GM12874 (cell line): ENCODE measurements around the gene KCNH2.

Experiments used
- TF ChIP-seq, protein P1 (sequence below): IDR thresholded peaks from 2 replicates; pipeline ENCODE4 v1.5.1; 2011; ENCODE audit warnings: low read depth, mild to moderate bottlenecking, control low read depth, low read length, moderate library complexity; ENCODE audit not compliant: insufficient read depth

KCNH2 gene

DNA sequence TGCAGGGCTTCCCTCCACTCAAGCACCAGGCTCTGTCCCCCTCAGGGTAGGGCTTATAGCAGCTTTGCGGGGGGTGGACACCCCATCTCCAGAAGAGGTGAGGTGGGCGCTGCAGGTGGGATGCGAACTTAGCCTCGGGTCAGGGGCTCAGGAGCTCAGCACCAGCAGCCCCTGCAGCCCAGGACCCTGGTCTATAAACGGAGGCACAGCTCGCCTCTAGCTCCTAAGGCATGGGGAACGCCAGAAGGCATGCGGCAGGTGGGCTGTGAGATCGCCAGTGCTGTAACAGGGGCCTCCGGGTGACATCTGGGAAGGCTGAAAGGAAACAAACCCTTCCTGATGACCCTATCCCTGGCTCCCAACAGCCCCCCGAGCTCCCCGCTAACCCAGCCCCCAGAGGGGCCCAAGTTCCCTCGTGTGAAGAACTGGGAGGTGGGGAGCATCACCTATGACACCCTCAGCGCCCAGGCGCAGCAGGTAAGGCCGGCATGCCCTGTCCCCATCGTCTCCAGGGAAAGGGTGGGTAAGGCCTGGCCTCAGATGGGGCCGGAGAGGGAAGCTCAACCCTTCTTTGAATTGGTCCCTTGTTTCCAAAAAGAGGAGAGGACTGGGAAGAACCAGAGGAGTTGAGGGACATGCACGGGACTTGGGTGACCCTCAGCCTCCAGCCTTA, 16.9 kb upstream of the KCNH2 start:
- TF ChIP-seq, protein P1, sequence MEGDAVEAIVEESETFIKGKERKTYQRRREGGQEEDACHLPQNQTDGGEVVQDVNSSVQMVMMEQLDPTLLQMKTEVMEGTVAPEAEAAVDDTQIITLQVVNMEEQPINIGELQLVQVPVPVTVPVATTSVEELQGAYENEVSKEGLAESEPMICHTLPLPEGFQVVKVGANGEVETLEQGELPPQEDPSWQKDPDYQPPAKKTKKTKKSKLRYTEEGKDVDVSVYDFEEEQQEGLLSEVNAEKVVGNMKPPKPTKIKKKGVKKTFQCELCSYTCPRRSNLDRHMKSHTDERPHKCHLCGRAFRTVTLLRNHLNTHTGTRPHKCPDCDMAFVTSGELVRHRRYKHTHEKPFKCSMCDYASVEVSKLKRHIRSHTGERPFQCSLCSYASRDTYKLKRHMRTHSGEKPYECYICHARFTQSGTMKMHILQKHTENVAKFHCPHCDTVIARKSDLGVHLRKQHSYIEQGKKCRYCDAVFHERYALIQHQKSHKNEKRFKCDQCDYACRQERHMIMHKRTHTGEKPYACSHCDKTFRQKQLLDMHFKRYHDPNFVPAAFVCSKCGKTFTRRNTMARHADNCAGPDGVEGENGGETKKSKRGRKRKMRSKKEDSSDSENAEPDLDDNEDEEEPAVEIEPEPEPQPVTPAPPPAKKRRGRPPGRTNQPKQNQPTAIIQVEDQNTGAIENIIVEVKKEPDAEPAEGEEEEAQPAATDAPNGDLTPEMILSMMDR, result no peak

DNA sequence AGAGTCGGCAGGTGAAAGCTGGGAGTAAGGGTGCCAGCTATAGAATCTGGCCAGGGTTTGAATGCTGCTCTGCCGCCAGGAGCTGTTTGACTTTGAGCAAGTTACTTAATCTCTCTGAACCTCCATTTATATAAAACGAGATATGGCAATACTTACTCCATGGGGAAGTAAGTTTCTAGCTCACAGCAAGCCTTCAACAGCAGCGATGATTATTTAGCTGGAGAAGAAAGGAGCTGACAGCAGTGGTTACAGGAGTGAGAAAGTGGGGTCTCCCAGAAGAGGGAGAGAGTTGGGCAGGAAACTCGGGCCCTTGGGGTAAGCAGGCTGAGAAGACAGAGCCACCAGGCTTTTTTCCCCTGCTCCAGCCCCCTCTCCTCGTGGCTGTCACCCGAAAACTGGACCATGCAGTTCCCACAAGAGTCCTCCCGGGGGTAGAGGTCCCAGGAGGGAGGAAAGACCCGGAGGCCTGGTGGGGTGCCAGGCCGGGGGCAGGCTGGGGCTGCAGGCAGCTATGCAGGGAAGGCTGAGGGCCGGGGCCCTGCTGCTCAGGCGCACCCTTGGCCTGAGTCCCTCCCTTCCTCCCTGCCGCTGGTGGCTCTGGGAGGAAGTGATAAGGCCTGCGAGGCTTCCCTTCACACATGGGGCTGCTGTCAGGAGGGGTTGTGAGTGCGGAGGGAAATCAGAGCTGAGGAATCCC, 16.2 kb upstream of the KCNH2 start:
- TF ChIP-seq, protein P1, result no peak

DNA sequence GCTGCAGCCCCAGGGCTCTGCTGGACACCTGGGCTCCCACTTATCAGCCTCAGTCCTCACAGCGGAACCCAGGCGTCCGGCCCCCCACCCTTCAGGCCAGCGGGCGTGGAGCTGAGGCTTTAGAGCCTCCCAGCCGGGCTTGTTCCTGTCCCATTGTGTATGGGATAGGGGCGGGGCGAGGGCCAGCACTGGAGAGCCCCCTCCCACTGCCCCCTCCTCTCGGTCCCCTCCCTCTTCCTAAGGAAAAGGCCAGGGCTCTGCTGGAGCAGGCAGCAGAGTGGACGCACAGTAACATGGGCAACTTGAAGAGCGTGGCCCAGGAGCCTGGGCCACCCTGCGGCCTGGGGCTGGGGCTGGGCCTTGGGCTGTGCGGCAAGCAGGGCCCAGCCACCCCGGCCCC, 15.4 kb upstream of the KCNH2 start:
- TF ChIP-seq, protein P1, result no peak

DNA sequence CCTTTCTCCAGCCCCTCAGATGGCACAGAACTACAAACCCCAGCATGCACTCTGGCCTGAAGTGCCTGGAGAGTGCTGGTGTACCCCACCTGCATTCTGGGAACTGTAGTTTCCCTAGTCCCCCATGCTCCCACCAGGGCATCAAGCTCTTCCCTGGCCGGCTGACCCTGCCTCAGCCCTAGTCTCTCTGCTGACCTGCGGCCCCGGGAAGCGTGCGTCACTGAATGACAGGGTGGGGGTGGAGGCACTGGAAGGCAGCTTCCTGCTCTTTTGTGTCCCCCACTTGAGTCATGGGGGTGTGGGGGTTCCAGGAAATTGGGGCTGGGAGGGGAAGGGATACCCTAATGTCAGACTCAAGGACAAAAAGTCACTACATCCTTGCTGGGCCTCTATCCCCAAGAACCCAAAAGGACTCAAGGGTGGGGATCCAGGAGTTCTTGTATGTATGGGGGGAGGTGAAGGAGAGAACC, 14.7 kb upstream of the KCNH2 start:
- TF ChIP-seq, protein P1, result no peak

DNA sequence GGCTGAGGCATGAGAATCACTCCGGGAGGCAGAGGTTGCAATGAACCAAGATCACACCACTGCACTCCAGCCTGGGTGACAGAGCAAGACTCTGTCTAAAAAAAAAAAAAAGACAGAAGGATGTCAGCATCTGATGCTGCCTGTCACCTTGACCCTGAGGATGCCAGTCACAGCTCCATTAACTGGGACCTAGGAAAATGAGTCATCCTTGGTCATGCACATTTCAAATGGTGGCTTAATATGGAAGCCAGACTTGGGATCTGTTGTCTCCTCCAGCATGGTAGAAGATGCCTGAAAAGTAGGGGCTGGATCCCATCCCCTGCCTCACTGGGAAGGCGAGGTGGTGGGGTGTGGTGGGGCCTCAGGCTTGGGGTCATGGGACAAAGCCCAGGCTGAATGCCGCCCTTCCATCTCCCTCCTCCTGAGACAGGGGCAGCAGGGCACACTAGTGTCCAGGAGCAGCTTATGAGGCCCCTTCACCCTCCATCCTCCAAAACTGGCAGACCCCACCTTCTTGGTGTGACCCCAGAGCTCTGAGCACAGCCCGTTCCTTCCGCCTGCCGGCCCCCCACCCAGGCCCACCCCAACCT, 14.0 kb upstream of the KCNH2 start:
- TF ChIP-seq, protein P1, result no peak

DNA sequence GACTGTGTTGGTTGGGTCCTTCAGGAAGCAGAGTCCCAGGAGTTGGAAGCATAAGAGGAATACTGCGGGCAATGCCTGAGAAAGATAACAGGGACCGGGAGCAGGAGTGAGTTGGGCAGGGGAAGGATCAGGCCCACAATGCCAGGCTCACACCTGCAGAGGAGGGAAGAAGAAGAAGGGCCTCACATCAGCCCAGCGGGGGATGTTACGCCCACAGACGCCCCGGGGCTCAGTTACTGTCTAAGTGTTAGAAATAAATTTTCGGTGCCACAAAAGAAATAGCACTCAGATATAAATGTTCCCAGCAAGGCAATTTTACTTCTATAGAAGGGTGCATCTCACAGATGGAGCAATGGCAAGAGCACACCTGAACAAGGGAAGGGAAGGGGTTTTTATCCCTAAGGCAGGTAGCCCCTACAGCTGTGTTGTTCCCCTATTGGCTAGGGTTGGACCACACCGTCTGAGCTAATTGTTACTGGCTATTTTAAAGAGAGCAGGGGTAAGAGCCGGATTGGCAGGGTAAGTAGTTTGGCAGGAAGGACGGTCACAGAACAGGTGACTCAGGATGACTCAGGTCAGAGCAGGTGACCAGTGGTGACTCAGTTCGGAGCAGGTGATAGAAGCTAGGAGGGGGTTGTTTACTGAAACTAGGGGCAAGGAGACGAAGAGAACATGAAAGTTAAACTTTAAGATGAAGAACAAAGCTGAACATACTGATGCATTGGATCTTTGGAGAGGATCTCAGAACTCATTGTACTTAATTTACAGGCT, 12.5 kb upstream of the KCNH2 start, which contains the start of gene NOS3:
Gene NOS3 (plus strand): TSS at position 602 of the 771 bp plus-strand sequence. CDS start 2,787 bp downstream, outside the sequence.
- TF ChIP-seq, protein P1, result no peak

DNA sequence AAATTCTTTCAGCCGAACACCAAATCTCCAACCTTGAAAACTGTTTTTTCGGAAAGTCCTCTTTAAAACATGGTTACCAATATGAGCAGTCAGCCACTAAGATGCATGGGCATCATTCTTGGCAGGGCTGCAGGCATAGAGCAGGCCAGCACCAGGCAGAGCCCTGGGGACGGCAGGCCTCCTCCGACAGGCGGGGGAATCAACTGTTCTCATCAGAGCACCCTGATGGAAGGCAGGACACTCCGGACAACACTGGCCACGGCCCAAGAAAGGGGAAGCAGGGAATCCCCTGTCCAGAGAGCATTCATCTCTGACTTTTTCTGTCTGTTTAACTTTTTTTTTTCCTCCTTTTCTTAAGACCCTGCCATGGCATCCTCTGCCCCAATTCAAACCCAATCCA, 11.3 kb upstream of the KCNH2 start:
- TF ChIP-seq, protein P1, result no peak
